ENCODE measurements around the gene MRPL27. TPM values are rescaled to one million over a fixed set of nuclear protein-coding genes. Genes with fewer than 3 reads are reported as not detected.

MRPL27 gene
- total RNA-seq, 1 experiment from 2014 or later, result 106 TPM

- Histone ChIP-seq H3K9me3 (ENCODE audit: control insufficient read depth in 1 of 2, insufficient read depth in 1 of 2, low read depth in 1 of 2, low read length in 2 of 2) (no peaks in the 10 kb centered on the region), H3K9ac (ENCODE audit: low read length) (peak overlapping the region; percentile 88), H3K4me1 (ENCODE audit: control insufficient read depth in 1 of 2, insufficient read depth in 2 of 2, low read length in 2 of 2) (peaks cover 9 to 16% of the 10 kb centered on the region in 2 experiments), H3K27me3 (ENCODE audit: insufficient read depth, low read length) (no peaks in the 10 kb centered on the region), H3K9me2 (ENCODE audit: insufficient read depth) (no peaks in the 10 kb centered on the region), H3K4me3 (replicated peaks in 1 of 2; ENCODE audit: low read depth in 1 of 2, low read length in 2 of 2) (peak overlapping the region; percentile 54 to 67), H2AFZ (ENCODE audit: low read depth, low read length, poor library complexity, severe bottlenecking) (no peak overlapping the region), H3K79me2 (ENCODE audit: insufficient read depth, low read length) (peaks cover 50% of the 10 kb centered on the region), H3K27ac (ENCODE audit: low read depth, low read length) (peak overlapping the region; percentile 82; the same call in 1 of the 2 replicates), H4K20me1 (ENCODE audit: insufficient read depth) (no peaks in the 10 kb centered on the region), H3K4me2 (ENCODE audit: low read length) (peak overlapping the region; percentile 76), H3K36me3 (ENCODE audit: control insufficient read depth in 1 of 2, insufficient read depth in 2 of 2, low read length in 2 of 2) (peaks cover 21 to 22% of the 10 kb centered on the region in 2 experiments)
- ChIA-PET POLR2A (interaction anchor here (2.6 kb wide), 1 partner anchor 24 kb away, joined by 12 read pairs; the partner anchor contains the start of gene LRRC59), RAD21 (ENCODE audit: low non-redundant PET in 1 of 2, low total read pairs in 2 of 2, uncharacterized antibody in 2 of 2, unreplicated experiment in 2 of 2) (no interaction called here), CTCF (interaction anchor here (1.4 to 1.9 kb wide), 2 partner anchors 11 to 23 kb away, joined by 7 to 8 read pairs; partner anchors contain the start of gene LRRC59)
- no TSS peak for BruUV-seq (replicated peaks)
- intact Hi-C loops (cut with micrococcal nuclease), result no loop called here
- DNase-seq (ENCODE audit: low read depth, low spot score) (no peak), ATAC-seq (no peak)
- no peak for TF ChIP-seq JUND (IDR thresholded peaks at IDR 0.05)
- no peak for TF ChIP-seq FOSL1 (IDR thresholded peaks at IDR 0.05; ENCODE audit: low read depth)
- no peak for TF ChIP-seq RAD21 (IDR thresholded peaks at IDR 0.05; ENCODE audit: low read depth)
- TF ChIP-seq CEBPB (IDR thresholded peaks at IDR 0.05; ENCODE audit: low read depth), result no peak
- TF ChIP-seq MAX (IDR thresholded peaks at IDR 0.05), result no peak
- TF ChIP-seq SRF (IDR thresholded peaks at IDR 0.05; ENCODE audit: low read depth), result 0 out of 2 replicates have a peak, but pooled peaks have one; percentile 9
Observed at GRCh38 chr17:50373705-50374104, 721 bp upstream of the MRPL27 start.

- H3K36me3 ChIP-seq (ENCODE audit: control insufficient read depth in 1 of 2, insufficient read depth in 2 of 2, low read length in 2 of 2), result peaks cover 32 to 36% of the 10 kb centered on the region in 2 experiments
- H3K4me1 ChIP-seq (ENCODE audit: control insufficient read depth in 1 of 2, insufficient read depth in 2 of 2, low read length in 2 of 2), result peaks cover 9 to 16% of the 10 kb centered on the region in 2 experiments
- peak overlapping the region; percentile 76 for H3K4me2 ChIP-seq (ENCODE audit: low read length)
- no peaks in the 10 kb centered on the region for H3K9me2 ChIP-seq (ENCODE audit: insufficient read depth)
- no peak for TF ChIP-seq SIN3A (IDR thresholded peaks at IDR 0.05; ENCODE audit: low read depth)
- no peak for TF ChIP-seq EZH2phosphoT487 (IDR thresholded peaks at IDR 0.05; ENCODE audit: borderline replicate concordance)
- no peak for TF ChIP-seq EGR1 (IDR thresholded peaks at IDR 0.05; ENCODE audit: low read depth)
- TF ChIP-seq MAX (IDR thresholded peaks at IDR 0.05), result no peak
- TF ChIP-seq CEBPB (IDR thresholded peaks at IDR 0.05; ENCODE audit: low read depth), result no peak
- no peak for TF ChIP-seq CBX3 (IDR thresholded peaks at IDR 0.05; ENCODE audit: low read depth)
- TF ChIP-seq ZNF274 (IDR thresholded peaks at IDR 0.05; ENCODE audit: low read depth, low read length), result no peak
- no peak for TF ChIP-seq TCF7L2 (IDR thresholded peaks at IDR 0.05; ENCODE audit: borderline replicate concordance, extremely low read depth, insufficient read depth, insufficient read length)
- H3K27me3 ChIP-seq (ENCODE audit: insufficient read depth, low read length), result no peaks in the 10 kb centered on the region
- H4K20me1 ChIP-seq (ENCODE audit: insufficient read depth), result no peaks in the 10 kb centered on the region
- H3K27ac ChIP-seq (ENCODE audit: low read depth, low read length), result peak overlapping the region; percentile 82
- ChIA-PET POLR2A (interaction anchor here (1.7 to 2.6 kb wide), 2 partner anchors 10 to 25 kb away, joined by 9 to 12 read pairs; partner anchors contain the start of gene LRRC59), CTCF (interaction anchor here (1.1 to 1.9 kb wide), 3 partner anchors 10 to 25 kb away, joined by 3 to 8 read pairs (median 5); partner anchors contain the start of gene LRRC59), RAD21 (ENCODE audit: low non-redundant PET in 1 of 2, low total read pairs in 2 of 2, uncharacterized antibody in 2 of 2, unreplicated experiment in 2 of 2) (no interaction called here)
- peak overlapping the region; percentile 88 for H3K9ac ChIP-seq (ENCODE audit: low read length)
- H3K79me2 ChIP-seq (ENCODE audit: insufficient read depth, low read length), result peaks cover 55% of the 10 kb centered on the region
- H2AFZ ChIP-seq (ENCODE audit: low read depth, low read length, poor library complexity, severe bottlenecking), result no peak overlapping the region
- no peaks in the 10 kb centered on the region for H3K9me3 ChIP-seq (ENCODE audit: control insufficient read depth in 1 of 2, insufficient read depth in 1 of 2, low read depth in 1 of 2, low read length in 2 of 2)
- BruUV-seq (replicated peaks), result no TSS peak
- intact Hi-C loops (cut with micrococcal nuclease), result no loop called here
- 0 out of 2 replicates have a peak, but pooled peaks have one; percentile 2 for ATAC-seq
- DNase-seq (ENCODE audit: low read depth, low spot score), result no peak
- H3K4me3 ChIP-seq (replicated peaks in 1 of 2; ENCODE audit: low read depth in 1 of 2, low read length in 2 of 2), result peak overlapping the region; percentile 54 to 67
Observed at GRCh38 chr17:50372222-50372757, 694 bp downstream of the MRPL27 start.

Measured in HCT116 (cell line).